NB4 (cell line): ENCODE data around the gene MTOR.

Experiments
- DNase-seq: peaks from one replicate; pipeline ENCODE4 v3.0.0; 2010; ENCODE audit warnings: low read depth
- H3K4me3 ChIP-seq: one replicate; pipeline ENCODE4 v1.5.1; 2011; ENCODE audit warnings: mild to moderate bottlenecking, low read depth, low read length, moderate library complexity
- CTCF ChIP-seq: IDR thresholded peaks from one replicate; pipeline ENCODE4 v1.5.1; 2012; ENCODE audit warnings: low read depth, low read length
- MYC ChIP-seq: IDR thresholded peaks from 2 replicates; pipeline ENCODE4 v1.6.1; 2011; ENCODE audit warnings: low read depth, low read length
- POLR2A ChIP-seq: IDR thresholded peaks from 2 replicates; pipeline ENCODE4 v1.6.1; 2011; ENCODE audit warnings: mild to moderate bottlenecking; ENCODE audit not compliant: insufficient read length; ENCODE audit errors: extremely low read depth
- TF ChIP-seq, protein P1 (sequence below): IDR thresholded peaks from 2 replicates; pipeline ENCODE4 v1.6.1; 2011; ENCODE audit warnings: low read depth, low read length

MTOR gene

DNA sequence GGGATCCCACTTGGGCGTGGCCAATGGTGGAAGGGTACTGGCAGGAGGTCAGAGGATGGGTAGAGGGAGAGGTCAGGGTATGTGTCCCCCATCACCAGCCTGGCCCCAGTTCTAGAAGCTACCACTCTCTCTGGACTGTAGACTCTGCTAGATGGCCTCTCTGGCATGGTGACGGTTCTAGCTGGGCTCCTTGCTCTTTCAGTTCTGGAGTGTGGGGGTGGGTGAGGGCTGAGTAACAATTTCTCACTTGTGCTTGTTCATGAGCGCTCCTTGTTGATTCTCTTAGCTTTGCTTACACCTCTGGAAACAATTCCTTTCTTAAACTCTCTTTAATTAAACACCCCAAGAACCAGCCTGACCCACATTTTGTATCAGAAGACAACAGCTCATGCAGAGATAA, 137.4 kb downstream of the MTOR start:
- H3K4me3 ChIP-seq: no peak overlapping the region
- DNase-seq: no peak
- TF ChIP-seq, protein P1, sequence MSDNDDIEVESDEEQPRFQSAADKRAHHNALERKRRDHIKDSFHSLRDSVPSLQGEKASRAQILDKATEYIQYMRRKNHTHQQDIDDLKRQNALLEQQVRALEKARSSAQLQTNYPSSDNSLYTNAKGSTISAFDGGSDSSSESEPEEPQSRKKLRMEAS: no peak
- TF ChIP-seq CTCF (no peak), MYC (no peak), POLR2A (no peak)

- H3K4me3 ChIP-seq: no peak overlapping the region
- DNase-seq: no peak
- TF ChIP-seq MYC (no peak), POLR2A (no peak), CTCF (no peak)
- TF ChIP-seq, protein P1: no peak
Observed at GRCh38 chr1:11116318-11116717, 146.0 kb downstream of the MTOR start.

- DNase-seq: no peak
- TF ChIP-seq MYC (no peak), CTCF (no peak), POLR2A (no peak)
- TF ChIP-seq, protein P1: no peak
- no peak overlapping the region for H3K4me3 ChIP-seq
Observed at GRCh38 chr1:11114966-11115365, 147.4 kb downstream of the MTOR start.

DNA sequence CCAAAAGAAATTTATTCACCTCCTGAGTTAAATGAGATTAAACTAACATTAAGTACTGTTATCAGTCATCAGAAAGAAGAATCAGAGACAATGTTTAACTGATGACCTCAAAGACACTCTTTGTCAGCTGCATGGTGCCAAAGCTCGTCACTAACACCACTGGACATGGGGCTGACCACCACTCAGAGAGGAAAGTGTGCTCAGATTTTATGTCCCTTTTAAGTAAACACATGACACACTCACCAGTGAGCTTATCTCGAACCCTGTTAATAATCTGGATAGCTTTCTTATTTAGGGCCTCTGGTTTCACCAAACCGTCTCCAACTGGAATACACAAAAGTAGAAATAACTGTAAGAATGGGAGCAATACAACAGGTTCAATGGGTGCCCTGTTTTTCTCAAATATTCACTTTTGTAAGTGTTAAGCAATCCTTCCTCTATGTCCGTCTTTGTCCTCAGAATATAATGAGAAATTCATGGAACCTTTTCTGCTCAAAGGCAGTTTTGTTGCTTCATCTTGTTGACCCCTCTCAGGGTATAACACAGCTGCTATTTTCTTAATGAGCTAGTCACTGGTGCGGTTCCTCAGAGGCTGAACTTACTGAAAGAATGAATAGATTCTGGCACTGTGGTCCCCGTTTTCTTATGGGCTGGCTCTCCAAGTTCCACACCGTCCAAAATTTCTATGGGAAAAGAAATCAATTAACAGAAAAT, 153.1 kb downstream of the MTOR start:
- H3K4me3 ChIP-seq: no peak overlapping the region
- no peak for DNase-seq

DNA sequence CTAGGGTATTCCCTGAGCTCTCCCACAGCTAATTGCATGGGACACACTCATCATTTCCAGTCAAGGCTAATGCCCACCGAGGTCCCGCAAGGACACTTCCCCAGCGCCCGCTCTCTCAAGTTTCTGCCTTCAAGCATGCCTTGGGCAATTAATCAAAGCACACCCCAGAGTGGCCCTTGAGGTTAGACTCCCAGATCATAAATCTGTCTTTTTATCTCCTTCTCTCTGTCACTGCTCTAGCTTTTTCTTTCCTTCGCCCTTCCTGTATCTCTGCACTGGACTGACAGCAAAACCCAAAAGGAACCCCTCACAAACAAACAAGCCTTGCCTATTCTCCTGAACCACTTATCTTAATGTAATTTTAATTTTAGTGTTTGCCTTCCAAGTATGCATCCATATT, 154.8 kb downstream of the MTOR start:
- H3K4me3 ChIP-seq: no peak overlapping the region
- DNase-seq: no peak
- no peak for TF ChIP-seq MYC
- no peak for TF ChIP-seq CTCF
- no peak for TF ChIP-seq POLR2A
- TF ChIP-seq, protein P1: no peak

More for the DNA sequence above, 153.1 kb downstream of the MTOR start:
- TF ChIP-seq CTCF: no peak
- no peak for TF ChIP-seq MYC
- TF ChIP-seq, protein P1: no peak
- no peak for TF ChIP-seq POLR2A

- TF ChIP-seq MYC (no peak), CTCF (no peak), POLR2A (no peak)
- TF ChIP-seq, protein P1: no peak
- no peak for DNase-seq
- no peak overlapping the region for H3K4me3 ChIP-seq
Observed at GRCh38 chr1:11105586-11105985, 156.8 kb downstream of the MTOR start.
